ENCODE data around the gene NIP7.

Gene NIP7

DNA sequence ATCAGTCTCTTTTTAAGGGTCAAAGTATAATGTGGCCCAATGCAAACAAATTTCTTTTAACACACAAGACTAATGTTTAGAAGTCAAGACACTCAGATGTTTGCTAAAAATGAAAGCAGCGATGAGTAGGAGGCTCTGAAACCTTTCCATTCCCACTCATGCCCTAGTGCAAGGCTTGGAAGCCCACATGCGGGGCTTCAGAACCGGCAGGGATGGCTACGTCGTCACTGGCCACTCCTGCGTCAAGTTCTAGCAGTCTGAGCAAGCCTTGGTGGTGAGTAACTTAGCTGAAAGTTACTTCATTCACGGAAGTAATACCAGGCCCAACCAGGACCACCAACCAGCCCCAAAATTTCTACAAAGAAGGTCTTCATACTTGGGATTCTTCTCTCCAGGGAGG, 26.9 kb downstream of the NIP7 start:
- no peaks in the 10 kb centered on the region for H3K9me3 ChIP-seq (ENCODE audit: severe bottlenecking)
- DNase-seq = no peak
- peaks cover 73% of the 10 kb centered on the region for H3K36me3 ChIP-seq
- H3K27ac ChIP-seq = no peak overlapping the region
- TF ChIP-seq, protein P1, sequence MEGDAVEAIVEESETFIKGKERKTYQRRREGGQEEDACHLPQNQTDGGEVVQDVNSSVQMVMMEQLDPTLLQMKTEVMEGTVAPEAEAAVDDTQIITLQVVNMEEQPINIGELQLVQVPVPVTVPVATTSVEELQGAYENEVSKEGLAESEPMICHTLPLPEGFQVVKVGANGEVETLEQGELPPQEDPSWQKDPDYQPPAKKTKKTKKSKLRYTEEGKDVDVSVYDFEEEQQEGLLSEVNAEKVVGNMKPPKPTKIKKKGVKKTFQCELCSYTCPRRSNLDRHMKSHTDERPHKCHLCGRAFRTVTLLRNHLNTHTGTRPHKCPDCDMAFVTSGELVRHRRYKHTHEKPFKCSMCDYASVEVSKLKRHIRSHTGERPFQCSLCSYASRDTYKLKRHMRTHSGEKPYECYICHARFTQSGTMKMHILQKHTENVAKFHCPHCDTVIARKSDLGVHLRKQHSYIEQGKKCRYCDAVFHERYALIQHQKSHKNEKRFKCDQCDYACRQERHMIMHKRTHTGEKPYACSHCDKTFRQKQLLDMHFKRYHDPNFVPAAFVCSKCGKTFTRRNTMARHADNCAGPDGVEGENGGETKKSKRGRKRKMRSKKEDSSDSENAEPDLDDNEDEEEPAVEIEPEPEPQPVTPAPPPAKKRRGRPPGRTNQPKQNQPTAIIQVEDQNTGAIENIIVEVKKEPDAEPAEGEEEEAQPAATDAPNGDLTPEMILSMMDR (IDR thresholded peaks at IDR 0.05; ENCODE audit: low read depth, low read length) = no peak
- H3K27me3 ChIP-seq (ENCODE audit: insufficient read depth, low read depth, severe bottlenecking) = no peaks in the 10 kb centered on the region
- no peak overlapping the region for H3K4me3 ChIP-seq (ENCODE audit: low read depth, low read length)

DNA sequence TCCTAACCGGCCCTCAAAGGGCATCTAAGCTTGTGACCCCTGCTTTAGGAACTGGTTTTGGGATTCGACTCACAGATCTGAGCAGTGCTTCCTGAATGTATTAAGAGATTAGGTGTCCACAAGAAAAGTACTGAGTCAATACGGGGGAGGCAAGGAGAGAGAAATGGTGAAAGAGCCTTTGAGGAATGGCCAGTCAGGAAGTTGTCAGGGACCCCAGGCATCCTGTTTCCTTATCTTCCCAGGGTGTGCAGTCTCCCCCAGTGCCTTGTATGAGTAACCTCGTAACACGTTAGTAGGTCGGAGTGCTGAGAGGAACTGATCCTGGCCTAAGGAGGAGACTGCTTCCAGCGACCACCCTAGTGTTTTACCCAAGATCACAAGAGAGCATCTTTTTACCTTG, 28.4 kb downstream of the NIP7 start:
- no peak overlapping the region for H3K4me3 ChIP-seq (ENCODE audit: low read depth, low read length)
- H3K9me3 ChIP-seq (ENCODE audit: severe bottlenecking) = no peaks in the 10 kb centered on the region
- no peak overlapping the region for H3K27ac ChIP-seq
- TF ChIP-seq, protein P1 (IDR thresholded peaks at IDR 0.05; ENCODE audit: low read depth, low read length) = no peak
- no peaks in the 10 kb centered on the region for H3K27me3 ChIP-seq (ENCODE audit: insufficient read depth, low read depth, severe bottlenecking)
- DNase-seq = no peak
- H3K36me3 ChIP-seq = peaks cover 79% of the 10 kb centered on the region

DNA sequence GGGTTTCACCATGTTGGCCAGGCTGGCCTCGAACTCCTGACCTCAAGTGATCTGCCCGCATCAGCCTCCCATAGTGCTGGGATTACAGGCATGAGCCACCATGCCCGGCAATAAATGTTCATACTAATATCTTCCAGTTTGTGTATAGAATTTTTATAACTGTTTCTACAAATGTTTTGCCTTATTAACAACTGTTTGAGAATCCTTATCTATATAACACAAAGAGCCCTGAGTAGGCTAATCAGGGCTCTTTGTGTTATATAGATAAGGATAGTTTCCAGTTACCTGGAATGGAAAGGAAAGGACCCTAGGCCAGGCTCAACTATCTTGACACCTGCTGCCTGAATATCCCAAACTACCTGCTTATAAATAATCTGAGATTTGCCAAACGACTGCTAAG, 29.3 kb downstream of the NIP7 start:
- no peaks in the 10 kb centered on the region for H3K27me3 ChIP-seq (ENCODE audit: insufficient read depth, low read depth, severe bottlenecking)
- H3K9me3 ChIP-seq (ENCODE audit: severe bottlenecking) = no peaks in the 10 kb centered on the region
- TF ChIP-seq, protein P1 (IDR thresholded peaks at IDR 0.05; ENCODE audit: low read depth, low read length) = no peak
- peaks cover 80% of the 10 kb centered on the region for H3K36me3 ChIP-seq
- H3K4me3 ChIP-seq (ENCODE audit: low read depth, low read length) = no peak overlapping the region
- DNase-seq = no peak
- no peak overlapping the region for H3K27ac ChIP-seq

DNA sequence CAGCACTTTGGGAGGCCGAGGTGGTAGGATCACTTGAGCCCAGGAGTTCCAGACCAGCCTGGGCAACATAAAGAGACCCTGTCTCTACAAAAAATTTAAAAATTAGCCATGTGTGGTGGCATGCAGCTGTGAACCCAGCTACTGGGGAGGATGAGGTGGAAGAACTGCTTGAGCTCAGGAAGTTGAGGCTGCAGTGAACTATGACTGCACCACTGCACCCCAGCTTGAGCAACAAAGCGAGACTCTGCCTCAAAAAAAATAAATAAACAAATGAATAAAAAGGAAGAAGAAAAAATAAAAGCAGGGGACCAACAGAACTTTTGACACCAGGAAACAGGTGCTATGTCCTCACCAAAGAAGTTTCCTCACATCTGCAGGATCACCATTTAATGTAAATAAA, 32.0 kb downstream of the NIP7 start:
- H3K4me3 ChIP-seq (ENCODE audit: low read depth, low read length) = no peak overlapping the region
- H3K36me3 ChIP-seq = peaks cover 61% of the 10 kb centered on the region
- no peak for DNase-seq
- no peaks in the 10 kb centered on the region for H3K9me3 ChIP-seq (ENCODE audit: severe bottlenecking)
- TF ChIP-seq, protein P1 (IDR thresholded peaks at IDR 0.05; ENCODE audit: low read depth, low read length) = no peak
- H3K27ac ChIP-seq = no peak overlapping the region
- H3K27me3 ChIP-seq (ENCODE audit: insufficient read depth, low read depth, severe bottlenecking) = no peaks in the 10 kb centered on the region

DNA sequence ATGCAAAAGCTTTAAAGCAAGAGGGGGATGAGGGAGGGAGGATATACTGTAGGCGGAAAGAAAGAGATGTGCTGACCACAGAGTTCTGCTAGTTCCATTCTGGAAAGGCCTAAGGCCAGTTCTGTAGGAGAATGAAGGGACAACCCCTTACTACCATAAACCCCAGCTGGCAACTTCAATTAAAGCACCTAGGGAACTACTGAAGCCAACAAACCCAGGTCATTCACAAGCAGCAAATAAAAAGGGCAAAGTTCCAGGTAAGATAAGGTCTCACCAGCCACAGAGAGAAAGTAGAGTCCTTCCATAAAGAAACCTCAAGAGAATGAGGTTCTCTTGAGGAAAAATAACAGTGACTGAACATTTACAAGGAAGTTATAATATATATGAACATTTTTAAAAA, 33.4 kb downstream of the NIP7 start:
- Histone ChIP-seq H3K27ac (no peak overlapping the region), H3K4me3 (ENCODE audit: low read depth, low read length) (no peak overlapping the region), H3K27me3 (ENCODE audit: insufficient read depth, low read depth, severe bottlenecking) (no peaks in the 10 kb centered on the region), H3K36me3 (peaks cover 56% of the 10 kb centered on the region), H3K9me3 (ENCODE audit: severe bottlenecking) (no peaks in the 10 kb centered on the region)
- no peak for DNase-seq
- TF ChIP-seq, protein P1 (IDR thresholded peaks at IDR 0.05; ENCODE audit: low read depth, low read length) = no peak

DNA sequence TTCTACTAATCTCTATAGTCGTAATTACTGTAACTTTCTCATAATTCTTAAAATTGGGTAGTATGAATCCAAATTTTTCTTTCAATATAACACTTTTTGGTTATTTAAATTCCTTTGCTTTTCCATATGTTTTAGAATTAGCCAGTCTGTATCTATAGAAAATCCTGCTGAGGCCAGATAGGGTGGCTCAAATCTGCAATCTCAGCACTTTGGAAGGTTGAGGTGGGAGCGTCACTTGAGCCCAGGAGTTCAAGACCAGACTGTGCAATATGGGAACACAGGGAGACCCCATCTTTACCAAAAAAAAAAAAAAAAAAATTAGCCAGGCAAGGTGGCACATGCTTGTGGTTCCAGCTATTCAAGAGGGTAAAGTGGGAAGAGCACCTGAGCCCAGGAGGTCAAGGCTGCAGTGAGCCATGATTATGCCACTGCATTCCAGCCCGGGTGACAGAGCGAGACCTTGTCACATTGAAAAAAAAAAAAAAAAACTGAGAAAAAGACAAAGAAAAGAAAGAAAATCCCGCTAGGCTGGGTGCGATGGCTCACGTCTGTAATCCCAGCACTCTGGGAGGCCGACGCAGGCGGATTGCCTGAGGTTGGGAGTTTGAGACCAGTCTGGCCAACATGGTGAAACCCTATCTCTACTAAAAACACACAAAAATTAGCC, 37.0 kb downstream of the NIP7 start:
- Histone ChIP-seq H3K36me3 (peaks cover 45% of the 10 kb centered on the region), H3K9me3 (ENCODE audit: severe bottlenecking) (no peaks in the 10 kb centered on the region), H3K4me3 (ENCODE audit: low read depth, low read length) (no peak overlapping the region), H3K27me3 (ENCODE audit: insufficient read depth, low read depth, severe bottlenecking) (no peaks in the 10 kb centered on the region), H3K27ac (no peak overlapping the region)
- DNase-seq = no peak
- TF ChIP-seq, protein P1 (IDR thresholded peaks at IDR 0.05; ENCODE audit: low read depth, low read length) = no peak
